ENCODE data around the gene IFNAR1.

DNA sequence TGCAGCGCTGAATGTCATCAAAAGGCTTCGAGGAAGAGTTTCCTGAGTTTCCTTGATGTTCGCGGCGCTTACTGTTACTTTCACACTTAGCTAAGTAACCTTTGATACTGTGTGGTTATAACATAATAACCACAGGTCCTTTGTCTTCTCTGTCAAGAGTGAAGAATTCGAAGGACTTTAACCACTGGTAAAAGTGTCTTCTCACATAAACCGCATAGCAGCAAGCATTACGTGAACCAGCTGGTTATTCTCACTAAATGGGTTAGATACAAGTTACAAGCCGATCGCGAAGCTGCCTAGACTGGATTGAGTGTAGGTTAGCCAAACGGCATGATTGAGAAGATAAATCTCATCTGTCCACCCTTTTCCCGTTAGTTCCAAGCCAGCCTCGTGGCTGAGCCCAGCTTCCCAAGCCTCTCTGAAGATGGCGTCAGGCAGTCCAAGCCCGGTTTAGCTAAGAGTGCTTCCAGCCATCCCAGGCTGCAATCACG lies 60.1 kb downstream of the IFNAR1 start:
- TF ChIP-seq RAD21 (IDR thresholded peaks at IDR 0.05; ENCODE audit: low read depth) (no peak), EZH2 (IDR thresholded peaks at IDR 0.05) (no peak)
